ENCODE data around the gene COX7B2. TPM values are rescaled to one million over a fixed set of nuclear protein-coding genes. Genes with fewer than 3 reads are reported as not detected.

COX7B2 gene
- total and polyA plus RNA-seq, 7 donors, result not detected

DNA sequence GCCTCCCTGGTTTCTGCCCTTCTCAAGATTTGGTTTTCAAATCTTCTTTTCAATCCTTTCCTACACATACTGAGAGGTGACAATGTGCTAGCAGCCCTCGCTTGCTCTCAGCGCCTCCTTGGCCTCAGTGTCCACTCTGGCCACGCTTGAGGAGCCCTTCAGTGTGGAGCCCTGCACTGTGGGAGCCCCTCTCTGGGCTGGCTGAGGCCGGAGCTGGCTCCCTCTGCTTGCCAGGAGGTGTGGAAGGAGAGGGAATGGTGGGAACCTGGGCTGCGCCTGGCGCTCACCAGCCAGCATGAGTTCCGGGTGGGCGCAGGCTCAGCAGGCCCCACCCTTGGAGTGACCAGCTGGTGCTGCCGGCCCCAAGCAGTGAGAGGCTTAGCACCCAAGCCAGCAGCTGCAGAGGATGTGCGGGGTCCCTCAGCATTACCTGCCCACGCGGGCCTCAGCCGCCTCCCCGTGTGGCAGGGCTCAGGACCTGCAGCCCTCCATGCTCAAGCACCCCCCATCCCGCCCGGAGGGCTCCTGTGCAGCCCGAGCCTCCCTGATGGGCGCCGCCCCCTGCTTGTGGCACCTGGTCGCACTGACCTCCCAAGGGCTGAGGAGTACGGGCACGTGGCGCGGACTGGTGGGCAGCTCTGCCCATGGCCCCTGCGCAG is 127.5 kb downstream of the COX7B2 start:
- intact Hi-C loops (cut with DNase I), result no loop called here
- no peak for TF ChIP-seq CTCF (IDR thresholded peaks at IDR 0.05)
- Histone ChIP-seq H3K4me3 (no peak overlapping the region), H3K9me3 (no peaks in the 10 kb centered on the region), H3K36me3 (ENCODE audit: insufficient read depth in 1 of 2, low read depth in 1 of 2) (no peaks in the 10 kb centered on the region), H3K27ac (no peak overlapping the region), H3K4me1 (no peaks in the 10 kb centered on the region), H3K27me3 (ENCODE audit: insufficient read depth in 3 of 3, low read length in 2 of 3) (no peaks in the 10 kb centered on the region)
- no peak for DNase-seq
- WGBS, 3 donors, result 92 to 93% (median 93%) methylated on average over 25 of the region's 25 CpGs
- ATAC-seq, result no peak

GRCh38 chr4:46765465-46765864 is 143.6 kb downstream of the COX7B2 start:
- Histone ChIP-seq H3K9me3 (no peaks in the 10 kb centered on the region), H3K27me3 (ENCODE audit: insufficient read depth in 3 of 3, low read length in 2 of 3) (no peaks in the 10 kb centered on the region), H3K36me3 (ENCODE audit: insufficient read depth in 1 of 2, low read depth in 1 of 2) (no peaks in the 10 kb centered on the region), H3K4me3 (no peak overlapping the region), H3K4me1 (no peaks in the 10 kb centered on the region), H3K27ac (no peak overlapping the region)
- WGBS, 3 donors, result 84 to 86% (median 85%) methylated on average over 2 of the region's 2 CpGs
- intact Hi-C loops (cut with DNase I), result no loop called here
- TF ChIP-seq CTCF (IDR thresholded peaks at IDR 0.05), result no peak
- ATAC-seq (no peak), DNase-seq (no peak)

GRCh38 chr4:46730075-46730474 is 179.0 kb downstream of the COX7B2 start:
- TF ChIP-seq CTCF (IDR thresholded peaks at IDR 0.05), result no peak
- intact Hi-C loops (cut with DNase I), result no loop called here
- DNase-seq (no peak), ATAC-seq (no peak)
- no peaks in the 10 kb centered on the region for H3K4me1 ChIP-seq
- H3K4me3 ChIP-seq, result no peak overlapping the region
- H3K9me3 ChIP-seq, result no peaks in the 10 kb centered on the region
- no peaks in the 10 kb centered on the region for H3K27me3 ChIP-seq (ENCODE audit: insufficient read depth in 3 of 3, low read length in 2 of 3)
- no peak overlapping the region for H3K27ac ChIP-seq
- no peaks in the 10 kb centered on the region for H3K36me3 ChIP-seq (ENCODE audit: insufficient read depth in 1 of 2, low read depth in 1 of 2)
- WGBS, 3 donors, result 62 to 81% (median 70%) methylated on average over 3 of the region's 3 CpGs

- intact Hi-C loops (cut with DNase I), result no loop called here
- H3K4me3 ChIP-seq, result no peak overlapping the region
- ATAC-seq (no peak), DNase-seq (no peak)
- no peaks in the 10 kb centered on the region for H3K36me3 ChIP-seq (ENCODE audit: insufficient read depth in 1 of 2, low read depth in 1 of 2)
- no peak overlapping the region for H3K27ac ChIP-seq
- no peaks in the 10 kb centered on the region for H3K9me3 ChIP-seq
- no peaks in the 10 kb centered on the region for H3K27me3 ChIP-seq (ENCODE audit: insufficient read depth in 3 of 3, low read length in 2 of 3)
- 29 to 39% (median 33%) methylated on average over 1 of the region's 1 CpG for WGBS, 3 donors
- no peaks in the 10 kb centered on the region for H3K4me1 ChIP-seq
- TF ChIP-seq CTCF (IDR thresholded peaks at IDR 0.05), result no peak
Measured at GRCh38 chr4:46720055-46720454, 189.0 kb downstream of the COX7B2 start.

DNA sequence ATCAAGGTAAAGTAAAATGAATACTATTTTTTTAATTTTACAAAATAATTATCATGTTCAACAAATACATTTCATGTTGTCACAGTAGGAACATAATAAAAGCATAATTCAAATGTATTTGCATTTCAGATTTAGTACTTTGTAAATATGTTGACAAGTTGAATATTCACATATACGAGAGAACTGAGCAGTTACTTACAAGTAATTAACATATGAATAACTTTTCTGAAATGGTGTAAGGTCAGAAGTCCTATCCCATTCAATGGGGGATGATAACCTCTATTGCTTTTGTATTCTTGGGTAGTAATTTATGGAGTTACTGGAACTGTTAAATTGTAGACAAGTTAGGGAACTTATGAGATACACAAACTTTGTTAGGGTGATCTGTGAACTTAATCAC is 191.1 kb downstream of the COX7B2 start:
- no peaks in the 10 kb centered on the region for H3K4me1 ChIP-seq
- H3K27me3 ChIP-seq (ENCODE audit: insufficient read depth in 3 of 3, low read length in 2 of 3), result no peaks in the 10 kb centered on the region
- WGBS, 3 donors, result 69 to 86% (median 78%) methylated on average over 1 of the region's 1 CpG
- H3K4me3 ChIP-seq, result no peak overlapping the region
- no peaks in the 10 kb centered on the region for H3K36me3 ChIP-seq (ENCODE audit: insufficient read depth in 1 of 2, low read depth in 1 of 2)
- intact Hi-C loops (cut with DNase I), result no loop called here
- ATAC-seq, result no peak
- no peak for DNase-seq
- no peaks in the 10 kb centered on the region for H3K9me3 ChIP-seq
- no peak for TF ChIP-seq CTCF (IDR thresholded peaks at IDR 0.05)
- no peak overlapping the region for H3K27ac ChIP-seq
